ENCODE data around the gene EFCAB10. TPM values are rescaled to one million over a fixed set of nuclear protein-coding genes. Genes with fewer than 3 reads are reported as not detected.
A peak's percentile ranks its signal among the peaks of the same experiment; 100 is the strongest.

Gene EFCAB10
- total RNA-seq, 1 experiment from 2014 or later: not detected

DNA sequence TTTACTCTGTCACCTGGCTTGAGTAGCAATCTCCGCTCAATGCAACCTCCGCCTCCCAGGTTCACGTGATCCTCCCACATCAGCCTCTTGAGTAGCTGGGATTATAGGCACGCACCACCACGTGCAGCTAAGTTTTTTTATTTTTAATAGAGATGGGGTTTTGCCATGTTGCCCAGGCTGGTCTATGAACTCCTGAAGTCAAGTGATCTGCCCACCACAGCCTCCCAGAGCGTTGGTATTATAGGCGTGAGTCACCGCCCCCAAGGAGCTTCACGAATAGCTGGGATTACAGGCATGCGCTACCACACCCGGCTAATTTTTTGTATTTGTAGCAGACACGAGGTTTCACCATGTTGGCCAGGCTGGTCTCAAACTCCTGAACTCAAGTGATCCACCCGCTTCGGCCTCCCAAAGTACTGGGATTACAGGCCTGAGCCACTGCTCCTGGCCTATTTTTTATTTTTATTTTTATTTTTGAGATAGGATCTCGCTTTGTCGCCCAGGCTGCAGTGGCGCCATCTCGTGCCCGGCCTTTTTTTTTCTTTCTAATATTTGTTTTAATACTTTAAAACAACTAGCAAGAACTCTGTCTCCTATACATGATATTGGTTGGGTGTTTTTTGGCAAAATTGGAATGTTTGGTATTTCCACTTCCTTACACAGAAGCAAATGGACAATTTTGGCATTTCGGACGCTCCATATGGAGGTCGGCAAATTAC, 1.1 kb downstream of the EFCAB10 start:
- Histone ChIP-seq H3K9me2 (ENCODE audit: insufficient read depth) (no peaks in the 10 kb centered on the region), H3K4me1 (replicated peaks; ENCODE audit: insufficient read depth) (no peaks in the 10 kb centered on the region), H3K27me3 (ENCODE audit: insufficient read depth, low read depth) (no peaks in the 10 kb centered on the region), H3K36me3 (ENCODE audit: low read depth) (no peaks in the 10 kb centered on the region), H2AFZ (no peak overlapping the region), H3K9me3 (ENCODE audit: insufficient read depth, low read depth) (0 out of 2 replicates have a peak, but pooled peaks cover 4% of the 10 kb centered on the region), H4K20me1 (ENCODE audit: insufficient read depth) (no peaks in the 10 kb centered on the region), H3K27ac (no peak overlapping the region), H3F3A (ENCODE audit: insufficient read depth, low read depth) (0 out of 2 replicates have a peak, but pooled peaks cover 3% of the 10 kb centered on the region), H3K79me2 (ENCODE audit: low read depth) (no peaks in the 10 kb centered on the region), H3K4me3 (no peak overlapping the region), H3K4me2 (no peak overlapping the region)
- intact Hi-C loops (cut with micrococcal nuclease; ENCODE audit: unreplicated experiment): loop anchor here (10.0 kb wide), 1 partner anchor 175 kb away; no protein-coding TSS in a partner anchor
- DNase-seq: peak in 1 of 2 experiments; percentile 18
- TF ChIP-seq, protein P1, sequence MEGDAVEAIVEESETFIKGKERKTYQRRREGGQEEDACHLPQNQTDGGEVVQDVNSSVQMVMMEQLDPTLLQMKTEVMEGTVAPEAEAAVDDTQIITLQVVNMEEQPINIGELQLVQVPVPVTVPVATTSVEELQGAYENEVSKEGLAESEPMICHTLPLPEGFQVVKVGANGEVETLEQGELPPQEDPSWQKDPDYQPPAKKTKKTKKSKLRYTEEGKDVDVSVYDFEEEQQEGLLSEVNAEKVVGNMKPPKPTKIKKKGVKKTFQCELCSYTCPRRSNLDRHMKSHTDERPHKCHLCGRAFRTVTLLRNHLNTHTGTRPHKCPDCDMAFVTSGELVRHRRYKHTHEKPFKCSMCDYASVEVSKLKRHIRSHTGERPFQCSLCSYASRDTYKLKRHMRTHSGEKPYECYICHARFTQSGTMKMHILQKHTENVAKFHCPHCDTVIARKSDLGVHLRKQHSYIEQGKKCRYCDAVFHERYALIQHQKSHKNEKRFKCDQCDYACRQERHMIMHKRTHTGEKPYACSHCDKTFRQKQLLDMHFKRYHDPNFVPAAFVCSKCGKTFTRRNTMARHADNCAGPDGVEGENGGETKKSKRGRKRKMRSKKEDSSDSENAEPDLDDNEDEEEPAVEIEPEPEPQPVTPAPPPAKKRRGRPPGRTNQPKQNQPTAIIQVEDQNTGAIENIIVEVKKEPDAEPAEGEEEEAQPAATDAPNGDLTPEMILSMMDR (conservative IDR thresholded peaks at IDR 0.05): no peak
- no peak for TF ChIP-seq EZH2 (IDR thresholded peaks at IDR 0.05; ENCODE audit: low read depth)
- POLR2A ChIA-PET (ENCODE audit: unreplicated experiment): no interaction called here
- CTCF ChIA-PET: interaction anchor here (0.7 kb wide), 1 partner anchor 341 kb away, joined by 5 read pairs; no protein-coding TSS in a partner anchor
- BruUV-seq (replicated peaks): no TSS peak

- no peak for DNase-seq
- ChIA-PET POLR2A (ENCODE audit: unreplicated experiment) (no interaction called here), CTCF (no interaction called here)
- H3K4me1 ChIP-seq (replicated peaks; ENCODE audit: insufficient read depth): no peaks in the 10 kb centered on the region
- H3F3A ChIP-seq (ENCODE audit: insufficient read depth, low read depth): 0 out of 2 replicates have a peak, but pooled peaks cover 3% of the 10 kb centered on the region
- H3K9me3 ChIP-seq (ENCODE audit: insufficient read depth, low read depth): no peaks in the 10 kb centered on the region
- no peak overlapping the region for H2AFZ ChIP-seq
- TF ChIP-seq EZH2 (IDR thresholded peaks at IDR 0.05; ENCODE audit: low read depth): no peak
- TF ChIP-seq, protein P1 (conservative IDR thresholded peaks at IDR 0.05): no peak
- H3K36me3 ChIP-seq (ENCODE audit: low read depth): no peaks in the 10 kb centered on the region
- H3K79me2 ChIP-seq (ENCODE audit: low read depth): no peaks in the 10 kb centered on the region
- H3K4me3 ChIP-seq: no peak overlapping the region
- H3K4me2 ChIP-seq: no peak overlapping the region
- no TSS peak for BruUV-seq (replicated peaks)
- intact Hi-C loops (cut with micrococcal nuclease; ENCODE audit: unreplicated experiment): no loop called here
- no peaks in the 10 kb centered on the region for H3K27me3 ChIP-seq (ENCODE audit: insufficient read depth, low read depth)
- no peak overlapping the region for H3K27ac ChIP-seq
- H3K9me2 ChIP-seq (ENCODE audit: insufficient read depth): no peaks in the 10 kb centered on the region
- no peaks in the 10 kb centered on the region for H4K20me1 ChIP-seq (ENCODE audit: insufficient read depth)
Observed at GRCh38 chr7:105578496-105578895, 2.8 kb downstream of the EFCAB10 start.

- Histone ChIP-seq H3K36me3 (ENCODE audit: low read depth) (no peaks in the 10 kb centered on the region), H4K20me1 (ENCODE audit: insufficient read depth) (no peaks in the 10 kb centered on the region), H2AFZ (no peak overlapping the region), H3K4me1 (replicated peaks; ENCODE audit: insufficient read depth) (no peaks in the 10 kb centered on the region), H3K79me2 (ENCODE audit: low read depth) (no peaks in the 10 kb centered on the region), H3K9me3 (ENCODE audit: insufficient read depth, low read depth) (no peaks in the 10 kb centered on the region), H3K27ac (no peak overlapping the region), H3F3A (ENCODE audit: insufficient read depth, low read depth) (0 out of 2 replicates have a peak, but pooled peaks cover 3% of the 10 kb centered on the region), H3K4me3 (no peak overlapping the region), H3K27me3 (ENCODE audit: insufficient read depth, low read depth) (no peaks in the 10 kb centered on the region), H3K4me2 (no peak overlapping the region), H3K9me2 (ENCODE audit: insufficient read depth) (no peaks in the 10 kb centered on the region)
- TF ChIP-seq, protein P1 (conservative IDR thresholded peaks at IDR 0.05): no peak
- TF ChIP-seq EZH2 (IDR thresholded peaks at IDR 0.05; ENCODE audit: low read depth): no peak
- POLR2A ChIA-PET (ENCODE audit: unreplicated experiment): no interaction called here
- BruUV-seq (replicated peaks): no TSS peak
- CTCF ChIA-PET: interaction anchor here (0.6 kb wide), 1 partner anchor 114 kb away, joined by 3 read pairs; no protein-coding TSS in a partner anchor
- intact Hi-C loops (cut with micrococcal nuclease; ENCODE audit: unreplicated experiment): no loop called here
- DNase-seq: no peak
Observed at GRCh38 chr7:105577251-105577650, 4.0 kb downstream of the EFCAB10 start.

Measured in PC-9 (cell line).